ENCODE results near the gene AGAP1. TPM values are rescaled to one million over a fixed set of nuclear protein-coding genes. Genes with fewer than 3 reads are reported as not detected.

AGAP1 gene
- total RNA-seq, 3 donors from 2014 or later (not counting 1 experiment from before 2014, with no cell fraction given) = 42.0 to 56.4 (median 45.7) TPM

GRCh38 chr2:235734688-235735231 lies 240.9 kb downstream of the AGAP1 start:
- no peak for TF ChIP-seq CTCF (IDR thresholded peaks at IDR 0.05)
- Mint-ChIP-seq H3K27ac (no peak overlapping the region), H3K27me3 (ENCODE audit: low read depth in 2 of 2) (peaks cover 0 to 6% of the 10 kb centered on the region in 2 donors), H3K9me3 (no peaks in the 10 kb centered on the region), H3K4me1 (peaks cover 27 to 32% of the 10 kb centered on the region in 2 donors), H3K36me3 (no peaks in the 10 kb centered on the region), H3K4me3 (no peak overlapping the region)
- WGBS (ENCODE audit: insufficient coverage) = 93% methylated on average over 16 of the region's 21 CpGs
- Histone ChIP-seq H3K27ac (ENCODE audit: low read length) (no peak overlapping the region), H3K36me3 (ENCODE audit: control insufficient read depth, insufficient read depth, low read length) (no peaks in the 10 kb centered on the region), H3K9me3 (ENCODE audit: control insufficient read depth, insufficient read depth, low read length) (no peaks in the 10 kb centered on the region), H3K4me1 (ENCODE audit: control insufficient read depth, insufficient read depth, low read length) (peaks cover 6% of the 10 kb centered on the region), H3K4me3 (ENCODE audit: low read length) (no peak overlapping the region), H3K27me3 (ENCODE audit: control insufficient read depth, insufficient read depth, low read length) (no peaks in the 10 kb centered on the region)
- intact Hi-C loops (cut with micrococcal nuclease) = no loop called here
- DNase-seq = no peak
- no peak for ATAC-seq

GRCh38 chr2:235737396-235737795 lies 243.6 kb downstream of the AGAP1 start:
- Mint-ChIP-seq H3K27me3 (ENCODE audit: low read depth in 2 of 2) (peaks cover 0 to 4% of the 10 kb centered on the region in 2 donors), H3K4me3 (no peak overlapping the region)
- DNase-seq = no peak

GRCh38 chr2:235737840-235738239 lies 244.0 kb downstream of the AGAP1 start:
- Histone ChIP-seq H3K36me3 (ENCODE audit: control insufficient read depth, insufficient read depth, low read length) (peaks cover 4% of the 10 kb centered on the region), H3K4me3 (ENCODE audit: low read length) (no peak overlapping the region), H3K4me1 (ENCODE audit: control insufficient read depth, insufficient read depth, low read length) (peaks cover 6% of the 10 kb centered on the region), H3K27me3 (ENCODE audit: control insufficient read depth, insufficient read depth, low read length) (no peaks in the 10 kb centered on the region), H3K9me3 (ENCODE audit: control insufficient read depth, insufficient read depth, low read length) (no peaks in the 10 kb centered on the region), H3K27ac (ENCODE audit: low read length) (no peak overlapping the region)
- no peak for ATAC-seq
- peak overlapping the region in 1 of 2 donors; percentile 39 for H3K27ac Mint-ChIP-seq
- no peaks in the 10 kb centered on the region for H3K36me3 Mint-ChIP-seq
- no peak for TF ChIP-seq CTCF (IDR thresholded peaks at IDR 0.05)
- intact Hi-C loops (cut with micrococcal nuclease) = no loop called here
- no peak overlapping the region for H3K4me3 Mint-ChIP-seq
- no peaks in the 10 kb centered on the region for H3K27me3 Mint-ChIP-seq (ENCODE audit: low read depth in 2 of 2)
- no peak for DNase-seq
- 92% methylated on average over 10 of the region's 10 CpGs for WGBS (ENCODE audit: insufficient coverage)
- no peaks in the 10 kb centered on the region for H3K9me3 Mint-ChIP-seq
- peaks cover 21% of the 10 kb centered on the region in 2 donors for H3K4me1 Mint-ChIP-seq

More at GRCh38 chr2:235737396-235737795, 243.6 kb downstream of the AGAP1 start:
- no peaks in the 10 kb centered on the region for H3K9me3 Mint-ChIP-seq
- no peak overlapping the region for H3K27ac Mint-ChIP-seq
- intact Hi-C loops (cut with micrococcal nuclease) = no loop called here
- no peaks in the 10 kb centered on the region for H3K36me3 Mint-ChIP-seq
- 83% methylated on average over 10 of the region's 10 CpGs for WGBS (ENCODE audit: insufficient coverage)
- peaks cover 21 to 25% of the 10 kb centered on the region in 2 donors for H3K4me1 Mint-ChIP-seq
- Histone ChIP-seq H3K9me3 (ENCODE audit: control insufficient read depth, insufficient read depth, low read length) (no peaks in the 10 kb centered on the region), H3K27ac (ENCODE audit: low read length) (no peak overlapping the region), H3K4me3 (ENCODE audit: low read length) (no peak overlapping the region), H3K27me3 (ENCODE audit: control insufficient read depth, insufficient read depth, low read length) (no peaks in the 10 kb centered on the region), H3K36me3 (ENCODE audit: control insufficient read depth, insufficient read depth, low read length) (peaks cover 4% of the 10 kb centered on the region), H3K4me1 (ENCODE audit: control insufficient read depth, insufficient read depth, low read length) (peaks cover 6% of the 10 kb centered on the region)
- TF ChIP-seq CTCF (IDR thresholded peaks at IDR 0.05) = no peak
- ATAC-seq = no peak

Measured in natural killer cell (primary cell).